ENCODE results near the gene ARHGAP20. TPM values are rescaled to one million over a fixed set of nuclear protein-coding genes. Genes with fewer than 3 reads are reported as not detected.

ARHGAP20 gene
- total and polyA plus RNA-seq, 2 of the 4 experiments (the other 2 are of a cell fraction) = 1.4 to 2.5 TPM

- H3K56ac ChIP-seq (ENCODE audit: extremely low read depth, insufficient read depth, low read length) = no peak overlapping the region
- intact Hi-C loops (cut with micrococcal nuclease) = loop anchor here (1.0 to 10.0 kb wide), 6 partner anchors 144 to 291 kb away; no protein-coding TSS in a partner anchor
- no TSS peak for BruUV-seq (replicated peaks)
- H3K4me2 ChIP-seq (ENCODE audit: low read depth, low read length) = peak overlapping the region; percentile 97
- peak overlapping the region; percentile 69 for H3K4me3 ChIP-seq (ENCODE audit: insufficient read depth, low read depth, low read length)
- H3K9me3 ChIP-seq (ENCODE audit: control insufficient read depth, insufficient read depth, low read length) = no peaks in the 10 kb centered on the region
- ATAC-seq (ENCODE audit: low read depth) = no peak
- in situ Hi-C loops (cut with MboI; ENCODE audit: low sequenced_read_pairs) = loop anchor here (5.0 to 25.0 kb wide), 2 partner anchors 249 to 521 kb away; no protein-coding TSS in a partner anchor
- no CpG with 5 or more reads among the region's 33 CpGs for WGBS, 2 experiments (ENCODE audit: extremely low coverage in 2 of 2, insufficient read length in 1 of 2)
- dilution Hi-C loops (cut with HindIII; ENCODE audit: low sequenced_read_pairs, unreplicated experiment) = no loop called here
- H2AK5ac ChIP-seq (ENCODE audit: low read depth, low read length) = peak overlapping the region; percentile 35
- H2BK15ac ChIP-seq (ENCODE audit: low read depth, low read length) = peak overlapping the region; percentile 53; the same call in 2 of the 3 replicates
- no peaks in the 10 kb centered on the region for H3K36me3 ChIP-seq (ENCODE audit: control insufficient read depth, insufficient read depth, low read length)
- peak overlapping the region; percentile 67 for H2AK9ac ChIP-seq (replicated peaks; ENCODE audit: low read depth, low read length, poor library complexity)
- no peak overlapping the region for H2BK120ac ChIP-seq (ENCODE audit: low read depth, low read length)
- H3K27ac ChIP-seq (ENCODE audit: insufficient read depth, low read length) = peak overlapping the region; percentile 6; the same call in 1 of the 2 replicates
- H3K18ac ChIP-seq (ENCODE audit: low read depth, low read length) = no peak overlapping the region
- H3K9ac ChIP-seq (ENCODE audit: low read depth, low read length) = peak overlapping the region; percentile 54
- peak overlapping the region; percentile 3 for H3K4ac ChIP-seq (ENCODE audit: low read depth, low read length)
- peak overlapping the region; percentile 71; the same call in 1 of the 2 replicates for H3K23ac ChIP-seq (ENCODE audit: low read depth, low read length)
- DNase-seq = peak; percentile 51
- H3K27me3 ChIP-seq (ENCODE audit: control insufficient read depth, insufficient read depth, low read length) = no peaks in the 10 kb centered on the region
- CTCF ChIA-PET = no interaction called here
- H2BK5ac ChIP-seq (ENCODE audit: low read depth, low read length, poor library complexity, severe bottlenecking) = no peak overlapping the region
- peaks cover 2% of the 10 kb centered on the region for H3K4me1 ChIP-seq (ENCODE audit: control insufficient read depth, insufficient read depth, low read length)
- H3K14ac ChIP-seq (replicated peaks; ENCODE audit: low read depth, low read length) = peak overlapping the region; percentile 4; the same call in 1 of the 2 replicates
- peaks cover 4% of the 10 kb centered on the region; the same call in 1 of the 2 replicates for H4K20me1 ChIP-seq (ENCODE audit: insufficient read depth, low read length)
- H2BK20ac ChIP-seq (ENCODE audit: low read depth, low read length) = peak overlapping the region; percentile 6; the same call in 1 of the 2 replicates
- H4K5ac ChIP-seq (ENCODE audit: low read depth, low read length) = no peak overlapping the region
- POLR2A ChIA-PET (ENCODE audit: unreplicated experiment) = no interaction called here
- H4K8ac ChIP-seq (ENCODE audit: low read depth in 2 of 2, low read length in 2 of 2) = no peak overlapping the region; a peak in 1 of 4 replicates
- H2AFZ ChIP-seq (replicated peaks; ENCODE audit: low read length, poor library complexity) = peak overlapping the region; percentile 87
- no peak overlapping the region for H4K91ac ChIP-seq (ENCODE audit: insufficient read depth, low read depth, low read length)
- peaks cover 11 to 26% of the 10 kb centered on the region in 2 experiments for H3K79me1 ChIP-seq (ENCODE audit: low read depth in 1 of 2, low read length in 2 of 2)
- H3K9me1 ChIP-seq (ENCODE audit: insufficient read depth, low read length) = no peaks in the 10 kb centered on the region; the same call in 1 of the 2 replicates
- TF ChIP-seq NFE2L2 (IDR thresholded peaks at IDR 0.05; ENCODE audit: low read depth, low read length) = no peak
- no peak for TF ChIP-seq RAD21 (IDR thresholded peaks at IDR 0.05; ENCODE audit: low read length)
- TF ChIP-seq BHLHE40 (IDR thresholded peaks at IDR 0.05; ENCODE audit: low read depth, low read length) = peak; percentile 61; the same call in 1 of the 2 replicates
- no peak for TF ChIP-seq ELK1 (IDR thresholded peaks at IDR 0.05; ENCODE audit: borderline replicate concordance, low read depth, low read length)
- TF ChIP-seq FOS (IDR thresholded peaks at IDR 0.05; ENCODE audit: low read depth, low read length) = no peak
- TF ChIP-seq SMC3 (IDR thresholded peaks at IDR 0.05; ENCODE audit: low read depth, low read length) = no peak
- no peak for TF ChIP-seq CTCF (conservative IDR thresholded peaks at IDR 0.05; ENCODE audit: low read depth, low read length)
- TF ChIP-seq RFX5 (IDR thresholded peaks at IDR 0.05; ENCODE audit: low read depth, low read length) = no peak
- no peak for TF ChIP-seq CHD1 (IDR thresholded peaks at IDR 0.05; ENCODE audit: low read depth, low read length)
- no peak for TF ChIP-seq MAFK (IDR thresholded peaks at IDR 0.05; ENCODE audit: low read depth, low read length)
- peak; percentile 79; the same call in 1 of the 2 replicates for TF ChIP-seq MXI1 (IDR thresholded peaks at IDR 0.05; ENCODE audit: borderline replicate concordance, low read depth, low read length)
- no peak for TF ChIP-seq RCOR1 (IDR thresholded peaks at IDR 0.05; ENCODE audit: insufficient replicate concordance, low read length)
- TF ChIP-seq USF2 (IDR thresholded peaks at IDR 0.05; ENCODE audit: low read depth, low read length) = peak; percentile 68; the same call in 1 of the 2 replicates
These were observed 1.4 kb downstream of the ARHGAP20 start for GRCh38 chr11:110710628-110711381.
